ENCODE data around the gene SERPINC1. TPM values are rescaled to one million over a fixed set of nuclear protein-coding genes. Genes with fewer than 3 reads are reported as not detected.

SERPINC1 gene
- total RNA-seq, 1 donor from 2014 or later: not detected

DNA sequence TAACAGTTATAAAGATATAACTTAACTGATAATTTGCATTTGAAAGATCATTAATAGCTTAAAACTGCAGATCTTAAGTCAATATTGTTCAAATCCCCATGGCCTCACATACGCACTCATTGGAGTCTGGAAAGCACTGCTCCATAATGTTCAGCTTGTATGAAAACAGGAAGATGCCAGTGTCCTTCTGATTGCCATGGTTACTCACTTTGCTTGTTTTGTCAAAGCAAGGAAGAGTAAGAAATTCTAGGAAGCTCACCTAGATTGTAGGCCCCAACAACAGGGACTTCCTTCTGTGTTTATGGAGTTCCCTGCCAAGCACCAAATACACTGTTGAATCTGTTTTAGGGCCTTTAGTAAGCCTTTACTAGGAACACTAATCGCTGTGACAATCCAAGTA, 60.2 kb downstream of the SERPINC1 start:
- Mint-ChIP-seq H3K27me3 (no peaks in the 10 kb centered on the region), H3K36me3 (ENCODE audit: insufficient read depth) (peaks cover 32% of the 10 kb centered on the region), H3K9me3 (ENCODE audit: low read depth) (no peaks in the 10 kb centered on the region), H3K27ac (no peak overlapping the region), H3K4me1 (ENCODE audit: low read depth) (peaks cover 10% of the 10 kb centered on the region), H3K4me3 (ENCODE audit: low read depth) (no peak overlapping the region)
- DNase-seq (ENCODE audit: low spot score, unreplicated experiment): no peak
- TF ChIP-seq, protein P1, sequence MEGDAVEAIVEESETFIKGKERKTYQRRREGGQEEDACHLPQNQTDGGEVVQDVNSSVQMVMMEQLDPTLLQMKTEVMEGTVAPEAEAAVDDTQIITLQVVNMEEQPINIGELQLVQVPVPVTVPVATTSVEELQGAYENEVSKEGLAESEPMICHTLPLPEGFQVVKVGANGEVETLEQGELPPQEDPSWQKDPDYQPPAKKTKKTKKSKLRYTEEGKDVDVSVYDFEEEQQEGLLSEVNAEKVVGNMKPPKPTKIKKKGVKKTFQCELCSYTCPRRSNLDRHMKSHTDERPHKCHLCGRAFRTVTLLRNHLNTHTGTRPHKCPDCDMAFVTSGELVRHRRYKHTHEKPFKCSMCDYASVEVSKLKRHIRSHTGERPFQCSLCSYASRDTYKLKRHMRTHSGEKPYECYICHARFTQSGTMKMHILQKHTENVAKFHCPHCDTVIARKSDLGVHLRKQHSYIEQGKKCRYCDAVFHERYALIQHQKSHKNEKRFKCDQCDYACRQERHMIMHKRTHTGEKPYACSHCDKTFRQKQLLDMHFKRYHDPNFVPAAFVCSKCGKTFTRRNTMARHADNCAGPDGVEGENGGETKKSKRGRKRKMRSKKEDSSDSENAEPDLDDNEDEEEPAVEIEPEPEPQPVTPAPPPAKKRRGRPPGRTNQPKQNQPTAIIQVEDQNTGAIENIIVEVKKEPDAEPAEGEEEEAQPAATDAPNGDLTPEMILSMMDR (IDR thresholded peaks at IDR 0.05; ENCODE audit: unreplicated experiment): no peak

DNA sequence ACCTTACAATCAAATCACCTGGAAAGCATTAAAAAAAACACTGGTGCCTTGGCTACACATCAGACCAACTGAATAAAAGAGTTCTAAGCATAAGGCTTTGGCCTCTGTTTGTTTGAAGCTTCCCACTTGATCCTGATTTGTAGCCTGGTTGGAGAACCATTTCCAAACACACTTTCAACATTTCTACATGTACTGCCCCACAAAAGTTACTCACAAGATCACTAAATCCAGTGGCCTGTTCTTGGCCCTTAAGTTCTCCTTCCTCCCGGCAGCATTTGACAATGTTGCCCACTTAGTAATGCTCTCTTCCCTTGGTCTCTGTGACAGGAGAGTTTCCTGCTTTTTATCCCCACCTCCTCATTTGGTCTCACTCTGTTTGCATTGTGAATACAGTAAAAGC, 61.1 kb downstream of the SERPINC1 start:
- Mint-ChIP-seq H3K9me3 (ENCODE audit: low read depth) (no peaks in the 10 kb centered on the region), H3K27me3 (no peaks in the 10 kb centered on the region), H3K4me3 (ENCODE audit: low read depth) (no peak overlapping the region), H3K4me1 (ENCODE audit: low read depth) (peaks cover 10% of the 10 kb centered on the region), H3K36me3 (ENCODE audit: insufficient read depth) (peaks cover 32% of the 10 kb centered on the region), H3K27ac (no peak overlapping the region)
- TF ChIP-seq, protein P1 (IDR thresholded peaks at IDR 0.05; ENCODE audit: unreplicated experiment): no peak
- DNase-seq (ENCODE audit: low spot score, unreplicated experiment): no peak

Other genes starting within 250 kb of the SERPINC1 start
- gene ANKRD45, start 247.5 kb downstream of the SERPINC1 start, total RNA-seq: 1.2 and 1.5 TPM in 2 replicates
- 18.1 and 19.9 TPM in 2 replicates for gene KLHL20, start 202.3 kb downstream of the SERPINC1 start, total RNA-seq
- gene DARS2, start 92.7 kb downstream of the SERPINC1 start, total RNA-seq: 20.2 and 21.1 TPM in 2 replicates
- gene CENPL, start 92.4 kb downstream of the SERPINC1 start, total RNA-seq: 11.6 and 12.0 TPM in 2 replicates
- 352 and 423 TPM in 2 replicates for gene GAS5, start 49.3 kb downstream of the SERPINC1 start, total RNA-seq
- 12.2 and 14.3 TPM in 2 replicates for gene ZBTB37, start 48.9 kb downstream of the SERPINC1 start, total RNA-seq
- 42.0 and 45.8 TPM in 2 replicates for gene RC3H1, start 105.0 kb upstream of the SERPINC1 start, total RNA-seq
- 51.4 and 55.2 TPM in 2 replicates for gene RABGAP1L, start 242.2 kb upstream of the SERPINC1 start, total RNA-seq